Karpas-422 (cell line): ENCODE measurements around the gene ZGPAT. TPM values are rescaled to one million over a fixed set of nuclear protein-coding genes. Genes with fewer than 3 reads are reported as not detected.
"Not testable (repeated sequence)": the region's sequence is repeated elsewhere in the genome, so short reads cannot be mapped to it uniquely, and the experiment has no call there.

Experiments
- DNase-seq: peaks from one replicate; pipeline ENCODE4 v3.0.0-alpha.2; 2015
- H2AFZ ChIP-seq: fragments of 200-600 bp; sonication (generic); 2 replicates; pipeline ENCODE4 v1.6.1; 2014; ENCODE audit warnings: antibody characterized with exemption, low read length, mixed read lengths
- H3K27ac ChIP-seq: fragments of 200-600 bp; sonication (generic); 2 replicates; pipeline ENCODE4 v1.5.1; 2014; ENCODE audit warnings: mild to moderate bottlenecking, low read length, moderate library complexity
- H3K27me3 ChIP-seq: fragments of 200-600 bp; sonication (generic); 2 replicates; pipeline ENCODE4 v1.6.1; 2014; ENCODE audit warnings: low read length, mixed read lengths
- H3K36me3 ChIP-seq: fragments of 200-600 bp; sonication (generic); 2 replicates; pipeline ENCODE4 v1.6.1; 2014; ENCODE audit warnings: low read length, mixed read lengths; ENCODE audit not compliant: insufficient read depth
- H3K4me1 ChIP-seq: fragments of 200-600 bp; sonication (generic); 2 replicates; pipeline ENCODE4 v1.6.1; 2014; ENCODE audit warnings: mild to moderate bottlenecking, low read length, mixed read lengths
- H3K4me2 ChIP-seq: fragments of 200-600 bp; sonication (generic); 2 replicates; pipeline ENCODE4 v1.6.1; 2014; ENCODE audit warnings: low read length, low read depth, mild to moderate bottlenecking; ENCODE audit not compliant: poor library complexity, severe bottlenecking
- H3K4me3 ChIP-seq: fragments of 200-600 bp; sonication (generic); 2 replicates; pipeline ENCODE4 v1.5.1; 2014; ENCODE audit warnings: mild to moderate bottlenecking, antibody characterized with exemption, low read length, mixed read lengths
- H3K79me2 ChIP-seq: fragments of 200-600 bp; sonication (generic); 2 replicates; pipeline ENCODE4 v1.6.1; 2014; ENCODE audit warnings: mild to moderate bottlenecking, low read length, mixed read lengths
- H3K9ac ChIP-seq: fragments of 200-600 bp; sonication (generic); 2 replicates; pipeline ENCODE4 v1.6.0; 2014; ENCODE audit warnings: low read length
- H3K9me2 ChIP-seq: fragments of 200-600 bp; sonication (generic), shearing (Covaris generic); replicated peaks from 2 replicates; pipeline ENCODE4 v1.6.0; 2014; ENCODE audit warnings: mild to moderate bottlenecking, low read length, moderate library complexity; ENCODE audit not compliant: insufficient read depth
- H3K9me3 ChIP-seq: fragments of 300-700, 200-600 bp; sonication (generic); 2 replicates; pipeline ENCODE4 v1.6.1; 2014; ENCODE audit warnings: low read length, mixed read lengths
- H4K20me1 ChIP-seq: fragments of 200-600 bp; sonication (generic); 2 replicates; pipeline ENCODE4 v1.6.1; 2014; ENCODE audit warnings: mild to moderate bottlenecking, antibody characterized with exemption, low read length, low read depth; ENCODE audit not compliant: insufficient read depth
- total RNA-seq: library from RNA; depleted of rRNA; stranded (reverse); fragments of >200 nt; shearing (Covaris generic); gene quantifications from 2 replicates; pipeline ENCODE4 v1.2.3, GENCODE V29; 2014; ENCODE audit warnings: low replicate concordance; rRNA removed

The ZGPAT gene
- total RNA-seq, result 12.2 and 33.6 TPM in 2 replicates

DNA sequence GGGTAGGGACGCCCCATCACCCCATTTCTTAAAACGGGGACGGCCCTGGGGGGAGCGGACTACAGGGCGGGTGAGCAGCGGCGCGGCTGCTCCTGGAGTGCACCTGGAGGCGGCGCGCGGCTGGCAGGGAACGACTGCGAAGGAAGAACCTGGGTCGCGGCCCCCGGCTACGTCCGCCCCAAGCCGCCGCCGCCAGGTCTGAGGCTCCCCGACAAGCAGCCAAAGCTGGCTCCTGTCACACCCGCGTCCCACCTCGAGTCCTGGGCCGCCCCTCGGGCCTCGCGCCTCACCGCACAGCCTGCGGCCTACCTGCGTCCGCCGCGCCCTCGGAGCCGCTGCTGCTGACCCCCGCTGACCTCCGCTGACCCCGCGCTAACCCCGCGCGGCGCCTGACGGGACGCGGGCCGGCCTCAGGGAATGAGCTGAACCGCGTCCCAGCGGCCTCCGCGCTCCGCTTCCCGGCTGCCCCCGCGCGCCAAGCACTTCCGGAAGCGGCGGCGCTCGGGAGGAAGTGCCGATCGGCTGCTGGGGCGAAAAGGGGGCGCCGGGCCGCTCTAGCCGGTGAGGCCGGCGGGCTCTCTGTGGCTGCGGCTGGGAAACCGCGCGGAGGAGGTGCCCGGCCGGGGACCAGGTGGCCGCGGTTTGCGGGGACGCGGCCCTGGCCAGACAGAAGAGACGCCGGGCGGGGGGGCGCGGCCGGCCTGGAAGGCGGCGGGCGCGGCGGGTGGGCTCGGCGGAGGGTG is at the start of gene ZGPAT, which contains the start of gene ARFRP1:
Gene ZGPAT (plus strand): TSS at position 482 of the 743 bp plus-strand sequence. CDS start 542 bp downstream, outside the sequence.
Gene ARFRP1 (minus strand): TSS at position 419 of the 743 bp plus-strand sequence. CDS start 885 bp downstream, outside the sequence.
- Histone ChIP-seq H3K79me2 (peaks cover 64% of the 10 kb centered on the region), H2AFZ (no peak within 1 kb of the TSS), H3K27ac (peak within 1 kb of the TSS; percentile 7; the same call in 1 of the 2 replicates), H4K20me1 (peaks cover 13% of the 10 kb centered on the region; the same call in 1 of the 2 replicates), H3K27me3 (no peaks in the 10 kb centered on the region), H3K4me2 (peak within 1 kb of the TSS; percentile 94), H3K4me3 (peak within 1 kb of the TSS; percentile 97), H3K4me1 (peaks cover 20% of the 10 kb centered on the region), H3K9ac (peak within 1 kb of the TSS; percentile 94), H3K36me3 (peaks cover 36% of the 10 kb centered on the region), H3K9me2 (no peaks in the 10 kb centered on the region), H3K9me3 (no peaks in the 10 kb centered on the region)
- DNase-seq, result peak; percentile 94

- peak; percentile 74 for DNase-seq
- Histone ChIP-seq H3K27me3 (no peaks in the 10 kb centered on the region), H4K20me1 (no peaks in the 10 kb centered on the region), H3K9me3 (no peaks in the 10 kb centered on the region), H3K36me3 (no peaks in the 10 kb centered on the region), H3K4me1 (peaks cover 18% of the 10 kb centered on the region), H3K9ac (peak overlapping the region; percentile 93), H3K79me2 (peaks cover 16% of the 10 kb centered on the region), H3K4me3 (peak overlapping the region; percentile 98), H3K27ac (no peak overlapping the region; the same call in 1 of the 2 replicates), H3K9me2 (no peaks in the 10 kb centered on the region), H3K4me2 (peak overlapping the region; percentile 91), H2AFZ (peak overlapping the region; percentile 94)
These were observed 49.1 kb upstream of the ZGPAT start for GRCh38 chr20:63658749-63659187.

DNA sequence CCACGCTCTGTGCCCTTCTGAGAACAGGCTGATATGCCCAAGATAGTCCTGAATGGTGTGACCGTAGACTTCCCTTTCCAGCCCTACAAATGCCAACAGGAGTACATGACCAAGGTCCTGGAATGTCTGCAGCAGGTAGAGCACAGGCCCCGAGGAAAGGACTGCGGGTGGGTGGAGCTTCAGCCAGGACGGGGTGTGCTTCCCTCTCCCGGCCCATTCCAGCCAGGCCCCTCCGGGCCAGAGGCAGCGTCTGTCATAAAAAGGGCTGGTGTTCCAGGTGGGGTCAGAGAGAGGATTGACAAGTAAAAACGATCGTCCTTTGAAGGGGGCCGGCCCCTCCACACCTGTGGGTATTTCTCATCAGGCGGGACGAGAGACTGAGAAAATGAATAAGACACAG is 48.5 kb upstream of the ZGPAT start:
- Histone ChIP-seq H3K27ac (no peak overlapping the region), H3K79me2 (peaks cover 16% of the 10 kb centered on the region), H3K4me3 (peak overlapping the region; percentile 98), H3K4me1 (peaks cover 18% of the 10 kb centered on the region), H3K9ac (peak overlapping the region; percentile 93), H2AFZ (no peak overlapping the region), H4K20me1 (no peaks in the 10 kb centered on the region), H3K4me2 (peak overlapping the region; percentile 91), H3K27me3 (no peaks in the 10 kb centered on the region), H3K9me2 (no peaks in the 10 kb centered on the region), H3K9me3 (no peaks in the 10 kb centered on the region), H3K36me3 (no peaks in the 10 kb centered on the region)
- DNase-seq, result no peak

GRCh38 chr20:63660174-63660573 is 47.7 kb upstream of the ZGPAT start:
- H3K9me3 ChIP-seq, H3K27ac ChIP-seq, H3K36me3 ChIP-seq, H3K27me3 ChIP-seq, H2AFZ ChIP-seq, H3K4me3 ChIP-seq, DNase-seq, H3K9me2 ChIP-seq, H3K4me2 ChIP-seq, H4K20me1 ChIP-seq, H3K9ac ChIP-seq: not testable (repeated sequence)
- Histone ChIP-seq H3K79me2 (peaks cover 16% of the 10 kb centered on the region), H3K4me1 (peaks cover 18% of the 10 kb centered on the region)

GRCh38 chr20:63660622-63661021 is 47.2 kb upstream of the ZGPAT start:
- Histone ChIP-seq H4K20me1 (no peaks in the 10 kb centered on the region), H3K9ac (no peak overlapping the region), H3K36me3 (no peaks in the 10 kb centered on the region), H3K4me1 (peaks cover 18% of the 10 kb centered on the region), H3K9me2 (no peaks in the 10 kb centered on the region), H3K9me3 (no peaks in the 10 kb centered on the region), H3K27me3 (no peaks in the 10 kb centered on the region), H3K4me2 (no peak overlapping the region), H2AFZ (no peak overlapping the region), H3K27ac (no peak overlapping the region), H3K79me2 (peaks cover 16% of the 10 kb centered on the region), H3K4me3 (no peak overlapping the region)
- no peak for DNase-seq

DNA sequence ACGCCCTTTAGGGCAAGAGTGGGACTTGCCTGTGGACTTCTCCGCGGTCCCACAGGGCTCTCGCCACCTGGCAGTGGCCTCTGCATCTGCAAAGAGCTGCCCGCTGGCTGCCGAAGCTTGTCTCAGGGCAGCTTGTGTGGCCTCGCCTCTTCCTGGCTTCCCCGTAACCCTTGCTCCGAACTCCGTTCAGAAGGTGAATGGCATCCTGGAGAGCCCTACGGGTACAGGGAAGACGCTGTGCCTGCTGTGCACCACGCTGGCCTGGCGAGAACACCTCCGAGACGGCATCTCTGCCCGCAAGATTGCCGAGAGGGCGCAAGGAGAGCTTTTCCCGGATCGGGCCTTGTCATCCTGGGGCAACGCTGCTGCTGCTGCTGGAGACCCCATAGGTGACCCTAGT is 46.7 kb upstream of the ZGPAT start:
- no peaks in the 10 kb centered on the region for H3K27me3 ChIP-seq
- H3K4me1 ChIP-seq, result peaks cover 18% of the 10 kb centered on the region
- no peaks in the 10 kb centered on the region for H3K9me2 ChIP-seq
- H3K4me2 ChIP-seq, result no peak overlapping the region
- no peak overlapping the region for H3K4me3 ChIP-seq
- no peak overlapping the region for H3K9ac ChIP-seq
- no peak for DNase-seq
- no peaks in the 10 kb centered on the region for H3K36me3 ChIP-seq
- no peak overlapping the region for H3K27ac ChIP-seq
- H2AFZ ChIP-seq, result no peak overlapping the region
- no peaks in the 10 kb centered on the region for H3K9me3 ChIP-seq
- peaks cover 16% of the 10 kb centered on the region for H3K79me2 ChIP-seq
- H4K20me1 ChIP-seq, result no peaks in the 10 kb centered on the region

DNA sequence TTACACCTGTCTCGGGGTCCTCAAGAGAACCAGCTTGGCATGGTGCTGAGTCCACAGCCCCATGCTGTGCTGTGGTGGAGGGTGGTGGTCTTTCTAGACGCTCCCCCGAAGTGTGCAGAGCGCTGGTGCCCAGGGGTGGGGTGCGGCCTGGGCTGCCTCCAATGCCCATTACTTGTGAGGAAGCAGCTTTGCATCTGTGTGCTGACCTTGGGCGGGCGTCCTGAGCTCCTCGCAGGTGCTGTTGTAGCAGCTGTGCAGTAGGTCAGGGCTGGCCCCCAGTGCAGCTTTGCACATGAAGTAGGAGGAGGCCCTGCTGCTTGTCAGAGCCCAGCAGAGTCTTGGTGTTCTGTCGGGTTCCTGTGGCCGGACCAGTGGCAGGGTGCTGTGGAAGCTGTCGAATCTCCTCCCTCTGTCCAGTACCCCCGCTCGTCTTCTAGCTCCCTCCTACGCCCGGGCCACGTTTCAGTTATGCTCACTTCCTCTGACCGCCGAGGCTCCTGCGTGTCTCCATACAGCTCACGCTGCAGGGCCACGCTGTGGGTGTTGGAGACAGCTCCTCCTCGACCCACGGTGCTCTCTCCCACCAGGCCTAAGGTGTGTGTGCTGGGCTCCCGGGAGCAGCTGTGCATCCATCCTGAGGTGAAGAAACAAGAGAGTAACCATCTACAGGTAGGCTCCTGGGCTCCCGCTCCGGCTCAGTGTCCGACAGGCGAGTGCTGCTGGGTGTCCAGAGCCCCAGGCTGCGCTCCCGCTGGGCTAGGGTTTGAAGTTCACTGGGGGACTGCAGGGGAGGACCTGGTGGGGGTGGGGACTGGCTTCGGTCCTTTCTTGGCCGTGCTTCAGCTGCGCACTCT is 45.7 kb upstream of the ZGPAT start:
- no peaks in the 10 kb centered on the region for H3K27me3 ChIP-seq
- no peak overlapping the region for H3K27ac ChIP-seq
- H2AFZ ChIP-seq, result no peak overlapping the region
- H3K4me3 ChIP-seq, result no peak overlapping the region
- no peak overlapping the region for H3K4me2 ChIP-seq
- no peaks in the 10 kb centered on the region for H3K36me3 ChIP-seq
- no peaks in the 10 kb centered on the region for H3K9me2 ChIP-seq
- no peaks in the 10 kb centered on the region for H3K9me3 ChIP-seq
- peaks cover 16% of the 10 kb centered on the region for H3K79me2 ChIP-seq
- H3K4me1 ChIP-seq, result peaks cover 17% of the 10 kb centered on the region
- DNase-seq, result no peak
- H3K9ac ChIP-seq, result no peak overlapping the region
- no peaks in the 10 kb centered on the region for H4K20me1 ChIP-seq

DNA sequence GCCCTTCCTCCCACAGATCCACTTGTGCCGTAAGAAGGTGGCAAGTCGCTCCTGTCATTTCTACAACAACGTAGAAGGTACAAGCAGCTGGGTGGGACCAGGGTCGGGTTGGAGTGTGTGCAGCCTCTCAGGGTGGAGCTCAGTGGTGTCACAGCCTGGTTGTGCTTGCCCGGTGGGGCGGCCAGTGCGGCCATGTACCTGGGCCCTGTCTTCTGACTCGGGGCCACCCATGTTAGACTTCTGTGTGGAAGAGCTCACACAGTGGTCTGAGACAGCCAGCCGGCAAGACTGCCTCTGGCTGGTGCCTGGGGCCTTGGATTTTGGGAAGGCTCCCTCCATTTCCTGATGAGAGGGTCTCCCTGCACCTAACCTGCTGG is 45.0 kb upstream of the ZGPAT start:
- Histone ChIP-seq H3K79me2 (peaks cover 16% of the 10 kb centered on the region), H3K9ac (no peak overlapping the region), H3K9me2 (no peaks in the 10 kb centered on the region), H3K4me3 (no peak overlapping the region), H4K20me1 (no peaks in the 10 kb centered on the region), H3K27ac (no peak overlapping the region), H2AFZ (no peak overlapping the region), H3K4me2 (no peak overlapping the region), H3K9me3 (no peaks in the 10 kb centered on the region), H3K27me3 (no peaks in the 10 kb centered on the region), H3K4me1 (peaks cover 10% of the 10 kb centered on the region), H3K36me3 (no peaks in the 10 kb centered on the region)
- DNase-seq, result no peak
